Measurements from ENCODE around the gene CASKIN2.

DNA sequence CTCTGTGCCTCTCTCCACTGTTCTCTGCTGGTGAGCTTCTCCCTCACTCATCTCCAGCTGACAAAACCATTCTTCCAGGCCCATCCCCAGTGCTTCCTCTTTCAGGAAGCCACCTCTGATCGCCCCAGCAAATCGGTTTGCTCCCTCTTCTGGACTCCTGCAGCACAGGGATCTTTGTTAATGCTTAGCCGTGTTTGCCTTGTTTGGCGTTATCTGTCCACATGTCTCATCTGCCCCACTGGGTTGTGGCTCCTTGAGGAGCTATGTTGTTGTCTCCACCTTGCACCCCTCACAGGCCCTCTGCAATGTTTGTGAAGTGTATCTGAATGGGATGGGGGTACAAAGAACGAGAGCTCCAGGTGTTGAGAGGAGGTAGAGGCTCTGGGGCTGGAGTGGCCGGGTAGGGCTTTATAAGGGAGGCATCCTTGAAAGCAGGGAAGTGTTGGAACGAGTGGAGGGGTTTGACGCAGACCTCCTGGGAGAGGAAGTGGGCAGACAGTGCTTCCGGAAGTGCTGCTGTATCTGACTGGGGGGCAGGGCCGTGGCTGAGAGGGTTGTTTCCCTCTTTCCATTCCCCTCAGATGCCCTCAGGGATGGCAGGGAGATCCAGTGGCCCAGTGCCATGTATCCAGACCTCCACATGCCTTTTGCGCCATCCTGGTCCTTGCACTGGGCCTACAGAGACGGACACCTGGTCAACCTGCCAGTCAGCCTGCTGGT, 27.8 kb downstream of the CASKIN2 start:
- TF ChIP-seq POLR2A (IDR thresholded peaks at IDR 0.05) (no peak), POLR2AphosphoS5 (IDR thresholded peaks at IDR 0.05) (peak; percentile 28 to 30)
- TF ChIP-seq, protein P1, sequence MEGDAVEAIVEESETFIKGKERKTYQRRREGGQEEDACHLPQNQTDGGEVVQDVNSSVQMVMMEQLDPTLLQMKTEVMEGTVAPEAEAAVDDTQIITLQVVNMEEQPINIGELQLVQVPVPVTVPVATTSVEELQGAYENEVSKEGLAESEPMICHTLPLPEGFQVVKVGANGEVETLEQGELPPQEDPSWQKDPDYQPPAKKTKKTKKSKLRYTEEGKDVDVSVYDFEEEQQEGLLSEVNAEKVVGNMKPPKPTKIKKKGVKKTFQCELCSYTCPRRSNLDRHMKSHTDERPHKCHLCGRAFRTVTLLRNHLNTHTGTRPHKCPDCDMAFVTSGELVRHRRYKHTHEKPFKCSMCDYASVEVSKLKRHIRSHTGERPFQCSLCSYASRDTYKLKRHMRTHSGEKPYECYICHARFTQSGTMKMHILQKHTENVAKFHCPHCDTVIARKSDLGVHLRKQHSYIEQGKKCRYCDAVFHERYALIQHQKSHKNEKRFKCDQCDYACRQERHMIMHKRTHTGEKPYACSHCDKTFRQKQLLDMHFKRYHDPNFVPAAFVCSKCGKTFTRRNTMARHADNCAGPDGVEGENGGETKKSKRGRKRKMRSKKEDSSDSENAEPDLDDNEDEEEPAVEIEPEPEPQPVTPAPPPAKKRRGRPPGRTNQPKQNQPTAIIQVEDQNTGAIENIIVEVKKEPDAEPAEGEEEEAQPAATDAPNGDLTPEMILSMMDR (IDR thresholded peaks at IDR 0.05): peak in 1 of 6 experiments; percentile 4

All from upper lobe of left lung (tissue), 4 donors.